ENCODE data around the gene PRG2.

GRCh38 chr11:57425565-57426438, 35.4 kb upstream of the PRG2 start:
- no peak for TF ChIP-seq CTCF (IDR thresholded peaks at IDR 0.05)
- no peak for TF ChIP-seq POLR2A (IDR thresholded peaks at IDR 0.05; ENCODE audit: low read depth)
- TF ChIP-seq POLR2AphosphoS5 (IDR thresholded peaks at IDR 0.05): peak; percentile 79 to 93
